T-helper 22 cell (primary cell): ENCODE data around the gene FARSA.
"Not testable (repeated sequence)": the region's sequence is repeated elsewhere in the genome, so short reads cannot be mapped to it uniquely, and the experiment has no call there.

ENCODE experiments used
- DNase-seq: peaks from one replicate; pipeline ENCODE4 v3.0.0-alpha.2; 2020; ENCODE audit warnings: low read depth

The FARSA gene

GRCh38 chr19:12937927-12938778 is 4.6 kb upstream of the FARSA start, which contains the start of gene CALR:
Gene CALR (plus strand): TSS chr19:12938609. CDS start chr19:12938680, 71 bp downstream.
- DNase-seq: peak; percentile 99

- no peak for DNase-seq
Observed at GRCh38 chr19:12937093-12937926, 3.8 kb upstream of the FARSA start.

- DNase-seq: no peak
Observed at GRCh38 chr19:12936582-12936981, 3.1 kb upstream of the FARSA start.

GRCh38 chr19:12935071-12935470 is 1.6 kb upstream of the FARSA start:
- no peak for DNase-seq

GRCh38 chr19:12932392-12933286 is 872 bp downstream of the FARSA start:
- DNase-seq: no peak

- no peak for DNase-seq
Observed at GRCh38 chr19:12930002-12930645, 3.4 kb downstream of the FARSA start.

GRCh38 chr19:12924621-12925310 is 8.7 kb downstream of the FARSA start:
- no peak for DNase-seq

- DNase-seq: no peak
Observed at GRCh38 chr19:12922959-12923358, 10.6 kb downstream of the FARSA start.

- DNase-seq: no peak
Observed at GRCh38 chr19:12921047-12921446, 12.5 kb downstream of the FARSA start.

- DNase-seq: no peak
Observed at GRCh38 chr19:12918253-12918652, 15.3 kb downstream of the FARSA start.

GRCh38 chr19:12915860-12916259 is 17.7 kb downstream of the FARSA start:
- not testable (repeated sequence) for DNase-seq

GRCh38 chr19:12913851-12914690 is 19.4 kb downstream of the FARSA start:
- no peak for DNase-seq

GRCh38 chr19:12913011-12913561 is 20.4 kb downstream of the FARSA start:
- no peak for DNase-seq

- no peak for DNase-seq
Observed at GRCh38 chr19:12912571-12912970, 20.9 kb downstream of the FARSA start.

GRCh38 chr19:12907166-12907565 is 26.3 kb downstream of the FARSA start:
- DNase-seq: no peak

- no peak for DNase-seq
Observed at GRCh38 chr19:12899891-12900518, 33.5 kb downstream of the FARSA start.

GRCh38 chr19:12896460-12896859 is 37.1 kb downstream of the FARSA start:
- no peak for DNase-seq

- no peak for DNase-seq
Observed at GRCh38 chr19:12893582-12893981, 39.9 kb downstream of the FARSA start.

GRCh38 chr19:12891553-12892021 is 41.9 kb downstream of the FARSA start:
- DNase-seq: no peak
